Spleen (tissue), 13 donors: ENCODE results near the gene TRPC5OS. TPM values are rescaled to one million over a fixed set of nuclear protein-coding genes. Genes with fewer than 3 reads are reported as not detected.

Source experiments
- DNase-seq: peaks from one replicate; pipeline ENCODE4 v3.0.0-alpha.2; 2020
- H3K27ac ChIP-seq, 8 donors: fragments of 200-600 bp; sonication (generic) in 7 of 8; 1 replicate in 4 of 8; 2 replicates in 4 of 8; pipeline versions ENCODE4 v1.5.0 to v1.8.0; 2016 to 2021; ENCODE audit warnings: inconsistent platforms in 4 of 8, mild to moderate bottlenecking in 4 of 8, moderate library complexity in 1 of 8
- H3K27me3 ChIP-seq, 7 donors: fragments of 200-600 bp; sonication (generic) in 6 of 7; replicated peaks in 1 of 7; 1 replicate in 4 of 7; 2 replicates in 3 of 7; pipeline versions ENCODE4 v1.5.0 to v1.8.0; 2016 to 2021; ENCODE audit warnings: inconsistent platforms in 3 of 7, mild to moderate bottlenecking in 1 of 7
- H3K36me3 ChIP-seq, 6 donors: fragments of 200-600 bp; sonication (generic) in 5 of 6; 1 replicate in 4 of 6; 2 replicates in 2 of 6; pipeline versions ENCODE4 v1.5.0 to v1.8.0; 2016 to 2021; ENCODE audit warnings: inconsistent platforms in 2 of 6
- H3K4me1 ChIP-seq, 6 donors: fragments of 200-600 bp; sonication (generic) in 5 of 6; 1 replicate in 3 of 6; 2 replicates in 3 of 6; pipeline versions ENCODE4 v1.5.0 to v1.8.0; 2016 to 2021; ENCODE audit warnings: inconsistent platforms in 3 of 6
- H3K4me3 ChIP-seq, 8 donors: fragments of 200-600 bp; sonication (generic) in 7 of 8; 1 replicate in 4 of 8; 2 replicates in 4 of 8; pipeline versions ENCODE4 v1.5.0 to v1.8.0; 2016 to 2021; ENCODE audit warnings: inconsistent platforms in 4 of 8, mild to moderate bottlenecking in 4 of 8, moderate library complexity in 2 of 8
- H3K9me3 ChIP-seq, 8 donors: fragments of 200-600 bp; sonication (generic) in 7 of 8; 1 replicate in 4 of 8; 2 replicates in 4 of 8; pipeline versions ENCODE4 v1.5.0 to v1.8.0; 2016 to 2021; ENCODE audit warnings: inconsistent platforms in 4 of 8
- POLR2A ChIP-seq, 3 donors: fragments of 450-650 bp; IDR thresholded peaks; one replicate each; pipeline ENCODE4 v1.5.1; 2017; ENCODE audit warnings: antibody characterized with exemption in 3 of 3, mild to moderate bottlenecking in 1 of 3
- POLR2AphosphoS5 ChIP-seq, 3 donors: sonication (generic); formaldehyde crosslinking; IDR thresholded peaks; one replicate each; pipeline ENCODE4 v1.5.1; 2017; ENCODE audit warnings: antibody characterized with exemption in 3 of 3
- WGBS, 5 donors: extraction: QIAGEN DNeasy Blood & Tissue Kit in 3 of 5; methylation state at CpG; one replicate each; pipeline versions ENCODE4 v1.1.5 to v1.1.7; 2013 to 2018; 5-methylcytosine and 5-hydroxymethylcytosine counted together
- intact Hi-C: fragments of 100-400 bp; cut with DNase I; formaldehyde crosslinking; loops from one replicate; pipeline ENCODE4 v1.15.0; 2023; ENCODE audit warnings: low total_unique reads
- long read RNA-seq, 2 donors: transcript quantifications; one replicate each; lab custom pipeline, GENCODE V29; 2026
- polyA plus RNA-seq, 3 donors: library from polyadenylated mRNA; stranded (reverse); fragments of 200-250 nt; gene quantifications; one replicate each; pipeline ENCODE4 v1.2.1, GENCODE V29; 2013
- total RNA-seq, 7 donors: library from RNA; depleted of rRNA in 3 of 7; stranded (reverse); fragments of >200 nt in 3 of 7; fragmentation: NEBNext Ultra II Directional in 4 of 7; extraction: Animal tissue kit (Norgen Biotek cat#: 25700) in 4 of 7; gene quantifications; one replicate each; pipeline versions ENCODE4 v1.1.0 to v1.2.1, GENCODE V29; 2016 to 2021
- TF ChIP-seq, protein P1 (sequence below), 11 experiments: fragments of 200-600 bp in 7 of 11; fragments of 450-650 bp in 4 of 11; sonication (generic) in 4 of 11; IDR thresholded peaks in 8 of 11; conservative IDR thresholded peaks in 3 of 11; 1 replicate in 7 of 11; 2 replicates in 4 of 11; pipeline versions ENCODE4 v1.4.0 to v1.8.0; 2016 to 2021; ENCODE audit warnings: antibody characterized with exemption in 11 of 11, inconsistent platforms in 4 of 11, mild to moderate bottlenecking in 1 of 11
- donor health status: healthy with polysubstance abuse.
- donor health status: DM: no; HTN: no; CAD: no; lungs with moderate emphysema.
- donor health status: DM: no; HTN: no; CAD: no.
- donor health status: Bipolar disorder and iron deficiency.
- donor health status: healthy.
- donor health status: DM: no; HTN: no; CAD: no.
- donor health status: DM: yes; HTN: yes; CAD: no.

The TRPC5OS gene
- total RNA-seq (not detected), polyA plus RNA-seq (under 1 TPM in 1 of 3 donors, not detected in 2; 0.04 TPM)
- long read RNA-seq, donor 1: 0 reads
- long read RNA-seq, donor 2: 0 reads

DNA sequence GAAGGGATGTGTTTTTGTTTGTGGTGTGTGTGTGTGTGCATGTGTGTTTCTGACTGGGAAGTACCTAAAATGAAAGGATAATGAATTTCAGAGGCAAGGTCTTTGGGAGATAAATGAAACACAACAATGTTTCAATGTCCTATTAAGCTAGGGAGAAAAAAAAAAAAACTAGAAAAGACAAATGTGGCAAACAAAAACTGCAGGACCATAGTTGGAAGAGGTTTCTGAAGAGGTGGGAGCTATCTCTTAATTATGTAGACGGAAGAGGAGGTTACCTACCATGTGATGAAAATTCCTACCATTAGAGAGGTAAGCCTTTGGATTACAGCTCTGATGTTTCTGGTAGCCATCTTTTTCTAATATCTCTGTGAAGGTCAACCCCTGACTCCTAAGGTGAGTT, at the start of gene TRPC5OS:
TRPC5OS (plus strand) TSS at position 301 of the 400 bp plus-strand sequence. CDS start 25,669 bp downstream, outside the sequence.
- H3K4me1 ChIP-seq: no peaks in the 10 kb centered on the region
- intact Hi-C loops: no loop called here
- no peak for DNase-seq
- TF ChIP-seq, protein P1, sequence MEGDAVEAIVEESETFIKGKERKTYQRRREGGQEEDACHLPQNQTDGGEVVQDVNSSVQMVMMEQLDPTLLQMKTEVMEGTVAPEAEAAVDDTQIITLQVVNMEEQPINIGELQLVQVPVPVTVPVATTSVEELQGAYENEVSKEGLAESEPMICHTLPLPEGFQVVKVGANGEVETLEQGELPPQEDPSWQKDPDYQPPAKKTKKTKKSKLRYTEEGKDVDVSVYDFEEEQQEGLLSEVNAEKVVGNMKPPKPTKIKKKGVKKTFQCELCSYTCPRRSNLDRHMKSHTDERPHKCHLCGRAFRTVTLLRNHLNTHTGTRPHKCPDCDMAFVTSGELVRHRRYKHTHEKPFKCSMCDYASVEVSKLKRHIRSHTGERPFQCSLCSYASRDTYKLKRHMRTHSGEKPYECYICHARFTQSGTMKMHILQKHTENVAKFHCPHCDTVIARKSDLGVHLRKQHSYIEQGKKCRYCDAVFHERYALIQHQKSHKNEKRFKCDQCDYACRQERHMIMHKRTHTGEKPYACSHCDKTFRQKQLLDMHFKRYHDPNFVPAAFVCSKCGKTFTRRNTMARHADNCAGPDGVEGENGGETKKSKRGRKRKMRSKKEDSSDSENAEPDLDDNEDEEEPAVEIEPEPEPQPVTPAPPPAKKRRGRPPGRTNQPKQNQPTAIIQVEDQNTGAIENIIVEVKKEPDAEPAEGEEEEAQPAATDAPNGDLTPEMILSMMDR (IDR thresholded peaks at IDR 0.05 in 8 of 11, conservative IDR thresholded peaks at IDR 0.05 in 3 of 11): no peak
- TF ChIP-seq POLR2AphosphoS5 (IDR thresholded peaks at IDR 0.05) (no peak), POLR2A (IDR thresholded peaks at IDR 0.05) (no peak)
- H3K9me3 ChIP-seq: no peaks in the 10 kb centered on the region
- no peaks in the 10 kb centered on the region for H3K36me3 ChIP-seq
- no peak within 1 kb of the TSS for H3K27ac ChIP-seq
- no peak within 1 kb of the TSS for H3K4me3 ChIP-seq
- WGBS, 5 donors: 87 to 100% (median 89%) methylated on average over 1 of the region's 1 CpG
- no peaks in the 10 kb centered on the region for H3K27me3 ChIP-seq

GRCh38 chrX:111829345-111829744, 46.6 kb upstream of the TRPC5OS start:
- no peak for DNase-seq
- Histone ChIP-seq H3K4me1 (no peaks in the 10 kb centered on the region), H3K9me3 (no peaks in the 10 kb centered on the region), H3K27ac (no peak overlapping the region), H3K27me3 (no peaks in the 10 kb centered on the region), H3K4me3 (no peak overlapping the region), H3K36me3 (no peaks in the 10 kb centered on the region)
- TF ChIP-seq POLR2AphosphoS5 (IDR thresholded peaks at IDR 0.05) (no peak), POLR2A (IDR thresholded peaks at IDR 0.05) (no peak)
- TF ChIP-seq, protein P1 (IDR thresholded peaks at IDR 0.05 in 8 of 11, conservative IDR thresholded peaks at IDR 0.05 in 3 of 11): no peak
- intact Hi-C loops: no loop called here
- 36 to 90% (median 69%) methylated on average over 1 to 2 of the region's 2 CpGs for WGBS, 5 donors

DNA sequence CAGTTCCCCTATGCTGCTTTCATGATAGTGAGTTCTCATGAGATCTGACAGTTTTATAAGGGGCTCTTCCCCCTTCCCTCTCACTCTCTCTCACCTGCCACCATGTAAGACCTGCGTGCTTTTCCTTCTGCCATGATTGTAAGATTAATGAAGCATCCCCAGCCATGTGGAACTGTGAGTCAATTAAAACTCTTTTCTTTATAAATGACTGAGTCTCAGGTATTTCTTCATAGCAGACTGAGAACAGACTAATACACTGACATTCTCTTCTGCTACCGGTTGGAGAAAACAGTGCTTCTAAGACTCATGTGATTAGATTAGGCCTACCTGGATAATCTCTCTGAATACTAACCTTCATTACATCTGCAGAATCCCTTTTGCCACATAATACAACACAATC, 45.4 kb upstream of the TRPC5OS start:
- 83 to 97% (median 85%) methylated on average over 2 of the region's 2 CpGs for WGBS, 5 donors
- H3K9me3 ChIP-seq: no peaks in the 10 kb centered on the region
- intact Hi-C loops: no loop called here
- DNase-seq: no peak
- TF ChIP-seq, protein P1 (IDR thresholded peaks at IDR 0.05 in 8 of 11, conservative IDR thresholded peaks at IDR 0.05 in 3 of 11): no peak
- TF ChIP-seq POLR2A (IDR thresholded peaks at IDR 0.05) (no peak), POLR2AphosphoS5 (IDR thresholded peaks at IDR 0.05) (no peak)
- no peak overlapping the region for H3K27ac ChIP-seq
- H3K4me3 ChIP-seq: no peak overlapping the region
- H3K36me3 ChIP-seq: no peaks in the 10 kb centered on the region
- H3K4me1 ChIP-seq: no peaks in the 10 kb centered on the region
- H3K27me3 ChIP-seq: peaks cover 0 to 7% (median 0%) of the 10 kb centered on the region in 7 donors

DNA sequence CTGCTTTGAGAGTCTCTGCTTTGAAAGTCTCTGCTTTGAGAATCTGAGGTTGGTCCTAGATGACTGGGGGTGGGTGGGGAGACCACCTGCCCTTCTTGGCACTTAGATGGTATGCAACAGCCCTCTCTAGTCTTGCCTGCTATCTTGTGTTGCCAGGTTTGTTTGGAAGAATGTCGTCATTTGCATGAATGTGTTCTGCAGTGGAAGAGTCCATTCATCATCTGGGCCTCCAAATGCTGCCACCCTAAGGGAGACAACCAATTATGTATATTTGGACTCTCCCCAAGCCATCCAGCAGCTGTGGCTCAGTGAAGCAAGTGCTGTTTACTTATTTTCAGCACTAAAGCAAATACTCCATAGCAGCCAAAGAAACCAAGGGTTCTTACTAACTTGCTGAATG, 44.6 kb upstream of the TRPC5OS start:
- 60 to 89% (median 69%) methylated on average over 1 of the region's 1 CpG for WGBS, 5 donors
- no peak for TF ChIP-seq POLR2A (IDR thresholded peaks at IDR 0.05)
- TF ChIP-seq, protein P1 (IDR thresholded peaks at IDR 0.05 in 8 of 11, conservative IDR thresholded peaks at IDR 0.05 in 3 of 11): no peak
- no peak for TF ChIP-seq POLR2AphosphoS5 (IDR thresholded peaks at IDR 0.05)
- Histone ChIP-seq H3K27me3 (peaks cover 0 to 7% (median 0%) of the 10 kb centered on the region in 7 donors), H3K4me3 (no peak overlapping the region), H3K27ac (no peak overlapping the region), H3K9me3 (no peaks in the 10 kb centered on the region), H3K4me1 (no peaks in the 10 kb centered on the region), H3K36me3 (no peaks in the 10 kb centered on the region)
- intact Hi-C loops: no loop called here
- no peak for DNase-seq
